ENCODE data around the gene GJA4.
"Not testable (repeated sequence)": the region's sequence is repeated elsewhere in the genome, so short reads cannot be mapped to it uniquely, and the experiment has no call there.

GJA4 gene

GRCh38 chr1:34770891-34771504 is 21.8 kb upstream of the GJA4 start:
- no peak for DNase-seq (ENCODE audit: low read depth)

GRCh38 chr1:34771573-34772371 is 21.0 kb upstream of the GJA4 start:
- DNase-seq (ENCODE audit: low read depth) = no peak

DNA sequence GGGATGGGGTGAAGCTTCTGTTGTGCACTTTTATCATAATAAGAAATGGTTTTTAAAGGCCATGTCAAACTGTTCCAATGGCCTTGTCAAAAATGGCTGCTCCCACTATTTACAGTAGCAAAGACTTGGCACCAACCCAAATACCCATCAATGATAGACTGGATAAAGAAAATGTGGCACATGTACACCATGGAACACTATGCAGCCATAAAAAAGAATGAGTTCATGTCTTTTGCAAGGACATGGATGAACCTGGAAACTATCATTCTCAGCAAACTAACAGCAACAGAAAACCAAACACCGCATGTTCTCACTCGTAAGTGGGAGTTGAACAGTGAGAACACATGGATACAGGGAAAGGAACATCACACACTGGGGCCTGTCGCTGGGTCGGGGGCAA is 19.7 kb upstream of the GJA4 start:
- not testable (repeated sequence) for DNase-seq (ENCODE audit: low read depth)

DNA sequence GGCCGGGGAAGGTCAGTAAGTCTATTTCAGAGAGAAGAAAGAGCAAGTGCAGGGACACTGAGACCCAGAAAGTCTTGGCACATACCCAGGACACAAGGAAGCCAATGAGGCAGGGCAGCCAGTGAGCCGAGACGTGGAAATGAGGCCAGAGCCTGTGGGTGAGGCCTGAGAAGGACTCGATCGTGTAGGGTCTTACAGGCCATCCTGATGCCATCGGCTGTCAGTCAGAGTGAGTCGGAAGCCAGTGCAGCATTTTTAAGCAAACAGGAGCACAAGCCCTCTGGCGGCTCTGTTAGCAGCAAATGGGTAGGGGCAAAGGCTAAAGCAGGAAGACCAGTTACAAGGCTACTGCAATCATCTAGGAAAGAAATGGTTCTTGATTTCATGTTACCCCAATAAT is 17.8 kb upstream of the GJA4 start:
- DNase-seq (ENCODE audit: low read depth) = no peak

GRCh38 chr1:34776911-34777310 is 15.9 kb upstream of the GJA4 start:
- no peak for DNase-seq (ENCODE audit: low read depth)

GRCh38 chr1:34777519-34778321 is 15.1 kb upstream of the GJA4 start:
- DNase-seq (ENCODE audit: low read depth) = no peak

GRCh38 chr1:34778381-34778780 is 14.4 kb upstream of the GJA4 start:
- no peak for DNase-seq (ENCODE audit: low read depth)

DNA sequence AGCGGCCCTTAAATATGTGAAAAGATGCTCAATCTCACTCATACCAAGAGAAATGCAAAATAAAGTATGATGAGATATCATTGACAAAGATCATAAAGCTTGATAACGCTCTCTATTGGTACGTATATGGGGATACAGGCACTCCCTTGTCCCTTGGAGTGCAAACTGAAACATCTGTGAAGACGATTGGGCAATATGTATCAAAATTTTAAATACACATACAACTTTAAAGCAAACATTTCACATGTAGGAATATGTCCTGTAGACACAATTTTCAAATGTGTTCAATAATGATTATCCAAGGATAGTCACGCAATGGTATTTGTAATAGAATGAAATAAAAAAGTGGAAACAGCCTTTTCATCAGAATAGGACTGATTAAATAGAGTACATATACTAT is 13.8 kb upstream of the GJA4 start:
- DNase-seq (ENCODE audit: low read depth) = no peak

GRCh38 chr1:34779526-34779925 is 13.3 kb upstream of the GJA4 start:
- DNase-seq (ENCODE audit: low read depth) = no peak

DNA sequence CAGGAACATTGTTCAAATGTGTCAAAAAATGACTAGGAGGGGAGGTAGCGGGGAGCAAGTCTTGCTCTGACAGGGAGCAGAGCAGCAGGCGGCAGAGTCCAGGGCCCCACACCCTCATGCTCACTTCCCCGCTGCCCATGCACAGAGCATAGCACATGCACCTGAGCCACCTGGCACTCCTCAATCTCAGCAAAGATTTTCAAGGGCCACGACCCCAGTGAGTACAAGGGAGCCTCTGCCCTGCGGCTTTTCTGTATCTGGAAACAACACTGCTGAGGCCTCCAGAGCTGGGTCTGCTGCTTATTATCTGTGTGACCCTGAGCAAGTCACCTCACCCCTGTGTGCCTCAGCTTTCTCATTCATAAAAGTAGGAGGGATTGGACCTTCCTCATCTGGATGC is 12.8 kb upstream of the GJA4 start:
- no peak for DNase-seq (ENCODE audit: low read depth)

DNA sequence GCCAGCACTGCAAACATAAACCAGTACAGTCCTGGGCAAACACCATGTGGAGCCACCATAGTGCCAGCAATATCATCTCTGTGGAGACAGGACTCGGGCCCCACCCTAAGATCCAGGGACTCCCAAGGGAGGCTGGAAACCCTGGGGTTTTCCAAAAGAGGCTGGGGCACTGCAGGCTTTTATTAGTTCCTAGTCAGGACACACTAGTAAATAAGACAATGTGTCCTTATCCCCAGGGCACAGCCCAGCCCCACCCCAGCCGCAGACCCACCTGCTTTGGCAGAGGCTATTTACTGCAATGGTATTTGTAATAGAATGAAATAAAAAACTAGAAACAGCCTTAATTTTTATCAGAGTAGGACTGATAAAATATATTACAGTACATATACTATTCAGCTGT is 12.3 kb upstream of the GJA4 start:
- DNase-seq (ENCODE audit: low read depth) = no peak

DNA sequence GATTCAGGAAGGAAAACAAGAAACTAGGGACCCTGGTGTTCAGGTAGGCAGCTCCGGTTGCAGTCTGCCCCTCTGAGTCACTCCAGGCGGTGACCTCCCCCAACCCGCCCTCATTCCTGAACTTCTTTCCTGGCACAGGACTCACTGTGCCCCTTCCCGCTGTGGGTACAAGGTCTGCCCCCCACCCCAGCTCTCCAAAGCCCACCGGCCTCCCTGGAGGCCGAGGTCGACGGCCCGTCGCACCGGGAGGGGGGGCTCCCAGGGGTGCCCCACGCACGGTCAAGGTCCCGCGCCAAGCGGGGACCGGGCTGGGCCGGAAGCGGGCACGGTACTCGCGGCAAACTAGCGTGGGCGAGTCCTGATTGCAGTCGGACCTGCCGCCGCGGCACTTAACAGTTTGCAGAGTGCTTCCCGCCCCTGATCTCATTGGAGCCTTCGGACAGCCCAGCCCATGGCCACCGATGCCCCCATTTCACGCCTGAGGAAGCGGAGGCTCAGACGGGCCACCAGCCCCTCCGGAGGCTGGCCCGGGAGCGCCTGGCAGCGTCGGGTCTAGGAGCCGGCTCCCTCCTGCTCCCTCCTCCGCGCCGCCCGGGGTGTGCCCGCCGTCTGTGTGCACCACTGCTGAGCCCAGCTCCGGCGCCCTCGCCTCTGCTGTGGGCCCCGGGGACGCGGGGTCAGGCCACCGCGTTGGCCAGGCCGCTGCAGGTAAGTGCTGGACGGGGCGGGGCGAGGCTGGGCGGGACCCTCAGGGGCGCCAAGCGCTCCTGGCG is 11.5 kb upstream of the GJA4 start, which contains the start of gene GJB3:
Gene GJB3 (plus strand): TSS at position 144 of the 773 bp plus-strand sequence. CDS start 3,549 bp downstream, outside the sequence.
- DNase-seq (ENCODE audit: low read depth) = no peak

GRCh38 chr1:34781844-34782391 is 10.9 kb upstream of the GJA4 start:
- no peak for DNase-seq (ENCODE audit: low read depth)

DNA sequence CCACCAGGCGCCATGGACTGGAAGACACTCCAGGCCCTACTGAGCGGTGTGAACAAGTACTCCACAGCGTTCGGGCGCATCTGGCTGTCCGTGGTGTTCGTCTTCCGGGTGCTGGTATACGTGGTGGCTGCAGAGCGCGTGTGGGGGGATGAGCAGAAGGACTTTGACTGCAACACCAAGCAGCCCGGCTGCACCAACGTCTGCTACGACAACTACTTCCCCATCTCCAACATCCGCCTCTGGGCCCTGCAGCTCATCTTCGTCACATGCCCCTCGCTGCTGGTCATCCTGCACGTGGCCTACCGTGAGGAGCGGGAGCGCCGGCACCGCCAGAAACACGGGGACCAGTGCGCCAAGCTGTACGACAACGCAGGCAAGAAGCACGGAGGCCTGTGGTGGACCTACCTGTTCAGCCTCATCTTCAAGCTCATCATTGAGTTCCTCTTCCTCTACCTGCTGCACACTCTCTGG is 8.0 kb upstream of the GJA4 start:
- no peak for DNase-seq (ENCODE audit: low read depth)

DNA sequence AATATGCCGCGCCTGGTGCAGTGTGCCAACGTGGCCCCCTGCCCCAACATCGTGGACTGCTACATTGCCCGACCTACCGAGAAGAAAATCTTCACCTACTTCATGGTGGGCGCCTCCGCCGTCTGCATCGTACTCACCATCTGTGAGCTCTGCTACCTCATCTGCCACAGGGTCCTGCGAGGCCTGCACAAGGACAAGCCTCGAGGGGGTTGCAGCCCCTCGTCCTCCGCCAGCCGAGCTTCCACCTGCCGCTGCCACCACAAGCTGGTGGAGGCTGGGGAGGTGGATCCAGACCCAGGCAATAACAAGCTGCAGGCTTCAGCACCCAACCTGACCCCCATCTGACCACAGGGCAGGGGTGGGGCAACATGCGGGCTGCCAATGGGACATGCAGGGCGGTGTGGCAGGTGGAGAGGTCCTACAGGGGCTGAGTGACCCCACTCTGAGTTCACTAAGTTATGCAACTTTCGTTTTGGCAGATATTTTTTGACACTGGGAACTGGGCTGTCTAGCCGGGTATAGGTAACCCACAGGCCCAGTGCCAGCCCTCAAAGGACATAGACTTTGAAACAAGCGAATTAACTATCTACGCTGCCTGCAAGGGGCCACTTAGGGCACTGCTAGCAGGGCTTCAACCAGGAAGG is 7.4 kb upstream of the GJA4 start:
- no peak for DNase-seq (ENCODE audit: low read depth)

GRCh38 chr1:34785875-34786470 is 6.8 kb upstream of the GJA4 start:
- DNase-seq (ENCODE audit: low read depth) = no peak

GRCh38 chr1:34786521-34787325 is 6.1 kb upstream of the GJA4 start:
- peak; percentile 20 for DNase-seq (ENCODE audit: low read depth)

GRCh38 chr1:34787461-34788420 is 5.1 kb upstream of the GJA4 start:
- no peak for DNase-seq (ENCODE audit: low read depth)

DNA sequence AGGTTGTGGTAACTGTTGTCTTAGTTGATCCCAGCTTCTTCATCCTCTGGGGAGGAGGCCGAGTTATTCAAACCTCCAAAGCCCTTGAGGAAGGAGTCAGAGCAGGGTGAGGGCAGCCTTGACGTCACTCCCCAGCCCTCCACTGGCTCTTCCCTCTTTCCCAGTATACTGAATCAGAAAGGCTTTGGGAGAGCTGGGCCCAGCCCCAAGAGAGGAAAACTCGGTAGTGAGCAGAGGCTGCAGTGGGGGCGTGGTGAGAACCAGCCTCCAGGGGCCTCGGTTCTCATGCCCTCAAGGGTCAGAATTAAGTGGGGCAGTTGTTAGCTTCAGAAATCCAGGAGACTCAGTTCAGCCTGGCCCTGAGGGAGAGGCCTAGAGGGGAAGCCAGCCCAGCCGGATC is 1.8 kb upstream of the GJA4 start:
- DNase-seq (ENCODE audit: low read depth) = no peak

All from stimulated activated CD8-positive, alpha-beta memory T cell treated with anti-CD3 and anti-CD28 coated beads, Interleukin-12 subunit alpha, Interleukin-12 subunit beta, amount 100 ng/mL, for 1 hour (primary cell).